Measurements from ENCODE around the gene DIPK1A.
"Not testable (repeated sequence)": the region's sequence is repeated elsewhere in the genome, so short reads cannot be mapped to it uniquely, and the experiment has no call there.

DIPK1A gene

DNA sequence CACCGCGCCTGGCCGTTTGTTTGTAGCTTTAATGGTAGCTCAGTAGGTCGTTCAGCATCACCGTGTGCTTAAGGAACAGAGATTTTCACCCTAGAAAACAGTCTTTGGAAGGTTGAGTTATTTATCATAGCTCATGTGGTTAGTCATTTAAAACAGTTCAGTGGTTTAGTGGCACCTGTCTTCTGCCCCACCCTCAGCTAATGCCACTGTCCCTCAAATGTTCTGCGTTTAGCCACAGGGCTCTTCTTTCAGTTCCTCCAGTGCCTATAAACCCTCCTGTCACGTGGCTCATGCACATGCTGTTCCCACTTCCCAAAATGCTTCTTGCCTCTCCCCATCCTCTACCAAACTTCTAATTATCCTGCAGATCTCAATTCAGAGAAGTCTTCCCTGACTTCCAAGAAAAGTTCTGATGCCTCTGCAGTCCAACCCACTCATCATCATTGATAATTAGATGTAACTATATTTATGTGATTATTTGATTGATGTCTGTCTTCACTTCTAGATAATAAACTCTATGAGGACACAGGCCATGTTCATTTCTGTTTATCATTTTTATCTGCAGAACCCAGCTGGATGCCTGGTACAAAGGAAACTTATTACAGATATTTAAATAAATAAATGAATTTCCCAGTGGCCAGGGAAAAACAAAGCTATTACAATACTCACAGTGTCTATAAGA lies 14.4 kb upstream of the DIPK1A start:
- no peak for DNase-seq

- DNase-seq = not testable (repeated sequence)
Measured at GRCh38 chr1:92974112-92974511, 12.8 kb upstream of the DIPK1A start.

GRCh38 chr1:92973203-92973897 lies 12.1 kb upstream of the DIPK1A start:
- DNase-seq = no peak

GRCh38 chr1:92972409-92973129 lies 11.3 kb upstream of the DIPK1A start:
- no peak for DNase-seq

- DNase-seq = not testable (repeated sequence)
Measured at GRCh38 chr1:92971932-92972331, 10.7 kb upstream of the DIPK1A start.

DNA sequence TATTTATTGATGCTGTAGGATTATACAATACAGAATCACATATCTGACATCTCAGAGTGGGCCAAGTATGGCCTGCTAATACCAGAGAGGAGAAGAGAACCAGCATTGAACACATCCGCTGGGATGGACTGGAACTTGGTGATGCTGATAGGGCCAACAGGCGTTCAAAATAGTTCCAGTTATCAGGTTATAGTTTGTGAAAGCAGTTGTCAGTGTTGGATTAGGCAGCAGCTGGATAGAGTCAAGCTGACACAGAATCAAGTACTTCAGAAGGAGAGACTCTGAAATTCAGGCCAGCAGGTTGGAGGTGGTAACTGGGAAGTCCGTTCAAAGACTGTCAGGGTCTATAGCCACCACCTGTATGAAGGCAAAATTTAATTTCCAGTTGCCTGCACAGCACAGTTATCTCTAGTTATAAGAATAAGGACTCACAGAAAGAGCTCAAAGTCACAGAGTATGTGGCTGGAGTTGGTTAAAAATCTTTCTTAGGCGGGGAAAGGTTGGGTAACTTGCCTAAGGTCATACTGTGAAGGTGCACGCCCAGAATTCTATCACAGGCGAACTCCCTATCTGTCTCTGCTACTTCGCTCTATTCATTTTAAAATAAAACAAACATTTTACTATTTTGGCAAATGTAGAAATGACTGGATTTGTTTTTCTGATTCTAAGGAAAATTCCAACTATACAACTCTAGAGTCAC lies 9.9 kb upstream of the DIPK1A start:
- no peak for DNase-seq

DNA sequence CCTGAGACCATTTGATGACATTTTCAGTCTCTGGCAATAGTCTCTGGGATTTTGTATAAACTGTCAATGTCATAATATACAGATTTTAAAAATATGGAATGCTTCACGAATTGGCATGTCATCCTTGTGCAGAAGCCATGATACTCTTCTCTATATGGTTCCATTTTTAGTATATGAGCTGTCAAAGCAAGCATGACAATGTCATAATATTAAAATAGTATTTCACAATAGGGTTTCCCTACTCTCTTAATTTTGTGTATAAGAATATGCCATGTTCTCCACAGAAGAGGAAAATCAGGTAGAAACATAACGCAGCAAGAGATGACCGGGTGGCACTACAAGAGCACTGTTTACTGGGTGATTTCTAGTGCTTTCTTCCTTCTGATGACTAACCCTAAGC lies 8.3 kb upstream of the DIPK1A start:
- no peak for DNase-seq

GRCh38 chr1:92968138-92969032 lies 7.1 kb upstream of the DIPK1A start:
- no peak for DNase-seq

- no peak for DNase-seq
Measured at GRCh38 chr1:92964998-92965397, 3.7 kb upstream of the DIPK1A start.

DNA sequence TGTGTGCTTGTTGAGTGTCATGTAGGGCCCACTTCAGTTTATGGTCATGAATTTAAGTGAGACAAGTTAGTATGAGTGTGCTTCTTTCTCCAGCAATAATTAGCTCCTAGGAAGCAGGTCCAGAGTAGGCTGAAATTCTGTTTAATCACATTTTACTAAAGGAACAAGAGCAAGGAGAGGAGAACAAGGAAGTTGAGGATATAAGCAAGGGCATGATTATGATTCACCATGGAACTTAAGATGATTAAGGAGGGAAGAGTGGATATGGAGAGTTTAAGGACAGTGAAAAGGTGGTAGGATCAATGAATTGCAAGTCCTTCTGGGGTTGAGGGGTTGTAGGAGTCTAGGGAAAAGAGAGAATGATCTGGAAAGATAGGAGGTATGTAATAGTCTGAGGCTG lies 3.1 kb upstream of the DIPK1A start:
- DNase-seq = peak; percentile 23

GRCh38 chr1:92961896-92962752 lies 862 bp upstream of the DIPK1A start:
- DNase-seq = no peak

DNA sequence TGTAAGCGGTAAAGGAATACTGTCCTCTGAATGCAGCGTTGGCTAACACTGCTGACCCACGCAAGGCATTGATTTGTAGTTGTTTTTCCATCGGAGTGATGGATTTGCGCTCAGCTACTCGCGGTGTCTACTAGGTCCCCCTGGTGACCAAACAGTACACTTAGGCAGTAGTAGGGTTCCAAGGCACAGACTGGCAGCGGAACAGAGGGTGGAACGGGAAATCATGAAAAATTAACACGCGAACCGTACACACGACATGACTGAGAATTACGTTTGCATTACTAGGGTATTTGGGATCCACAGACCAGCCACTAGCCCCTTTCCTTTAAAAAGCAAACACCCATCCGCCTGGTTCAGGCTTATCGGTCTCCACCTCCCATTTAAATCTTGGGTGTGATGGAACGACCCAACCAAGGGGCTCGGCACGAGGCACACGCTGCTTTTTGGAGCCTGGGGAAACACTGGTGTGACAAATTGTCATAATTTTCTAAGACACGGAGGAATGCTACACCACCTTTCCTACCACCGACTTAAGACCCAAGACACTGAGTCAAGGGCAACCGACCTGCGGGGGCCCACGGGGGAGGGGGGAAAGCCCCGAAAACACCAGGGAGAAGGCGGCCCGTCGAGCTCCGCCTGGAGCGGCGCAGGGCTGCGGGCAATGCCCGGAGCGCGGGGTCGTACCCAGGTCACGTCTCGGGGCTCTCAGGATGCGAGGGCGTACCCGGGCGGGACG lies 699 bp downstream of the DIPK1A start:
- DNase-seq = peak; percentile 62

- no peak for DNase-seq
Measured at GRCh38 chr1:92958203-92958970, 2.9 kb downstream of the DIPK1A start.

DNA sequence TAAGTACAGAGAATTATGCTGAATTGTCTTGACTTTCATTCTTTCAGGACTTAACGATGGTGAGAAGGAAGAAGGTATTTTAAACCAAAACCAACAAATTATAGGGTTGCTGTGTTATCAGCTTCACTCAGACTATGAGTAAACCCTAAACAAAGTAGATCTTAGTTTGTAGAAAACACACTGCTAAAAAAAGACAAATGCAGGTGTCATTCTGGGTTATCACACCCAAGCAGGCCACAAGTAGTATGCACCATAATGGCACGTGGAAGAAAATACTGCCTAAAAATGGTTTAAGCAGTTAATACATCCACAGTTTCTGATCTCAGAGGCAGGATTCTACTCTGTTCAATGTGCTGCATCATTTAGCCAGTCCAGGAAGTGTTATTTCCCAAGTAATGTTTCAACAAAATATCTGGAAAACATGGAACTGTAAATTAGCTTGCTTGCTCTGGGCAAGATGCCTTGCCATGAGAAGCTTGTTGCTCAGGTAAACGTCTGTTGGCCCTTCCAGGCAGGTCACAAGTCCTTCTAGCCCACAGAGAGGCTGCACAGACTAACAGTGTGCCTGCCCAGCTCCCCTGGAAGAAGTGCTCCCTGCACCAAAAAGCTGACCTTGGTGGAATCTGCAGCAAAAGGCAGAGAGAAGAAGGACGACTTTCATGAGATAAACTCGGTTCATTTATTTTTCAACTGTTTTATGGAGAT lies 4.1 kb downstream of the DIPK1A start:
- DNase-seq = no peak

GRCh38 chr1:92956254-92957029 lies 4.8 kb downstream of the DIPK1A start:
- DNase-seq = no peak

- no peak for DNase-seq
Measured at GRCh38 chr1:92953491-92953890, 7.8 kb downstream of the DIPK1A start.

DNA sequence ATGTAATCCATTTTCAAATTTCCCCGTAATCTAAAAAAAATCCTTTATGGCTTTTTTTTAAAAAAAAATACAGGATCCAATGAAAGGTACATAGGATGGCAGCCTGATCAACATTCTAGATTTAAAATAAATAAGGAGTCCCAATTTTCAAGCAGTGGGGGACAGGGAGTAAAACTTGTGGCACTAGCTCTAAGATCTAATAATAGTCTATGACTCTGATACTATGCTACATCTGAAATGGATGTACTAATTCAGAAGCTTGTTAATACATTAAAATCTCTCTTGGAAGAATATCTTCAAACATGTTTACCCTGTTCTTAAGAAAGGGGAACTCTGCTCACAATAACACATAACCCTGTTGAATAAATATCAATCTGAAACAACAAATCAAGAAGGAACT lies 8.5 kb downstream of the DIPK1A start:
- DNase-seq = no peak

DNA sequence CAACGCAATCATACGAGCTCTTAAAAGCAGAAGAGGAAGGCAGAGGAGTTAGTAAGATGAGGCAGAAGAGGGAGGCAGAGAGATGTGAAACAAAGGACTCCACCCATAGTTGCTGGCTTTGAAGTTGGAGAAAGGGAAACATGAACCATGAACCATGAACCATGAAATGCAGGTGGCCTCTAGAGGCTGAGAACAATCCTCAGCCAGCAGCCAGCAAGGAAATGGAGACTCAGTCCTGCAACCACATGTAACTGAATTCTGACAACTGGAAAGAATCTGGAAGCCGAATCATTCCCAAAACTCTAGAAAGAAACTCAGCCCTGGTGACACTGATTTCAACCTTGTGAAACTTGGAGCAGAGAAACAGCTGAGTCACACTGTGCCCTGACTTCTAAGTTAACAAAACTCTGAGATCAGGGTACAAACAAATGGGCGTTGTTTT lies 10.1 kb downstream of the DIPK1A start:
- DNase-seq = peak; percentile 44

Measured in NCI-H2029 treated with DMSO at 0.1 percent for 48 hours (cell line).